Skin of body (tissue), 3 donors: ENCODE measurements around the gene VGLL2. TPM values are rescaled to one million over a fixed set of nuclear protein-coding genes. Genes with fewer than 3 reads are reported as not detected.

ENCODE experiments used
- DNase-seq: peaks from one replicate; lab custom pipeline; 2025; lab: John Stamatoyannopoulos, UW
- small RNA-seq: library from RNA; depleted of rRNA; stranded (forward); fragments of <200 nt; gene quantifications from one replicate; pipeline ENCODE3, GENCODE V24; 2014; ENCODE audit warnings: low replicate concordance
- total RNA-seq: library from RNA; depleted of rRNA; stranded (reverse); fragments of >200 nt; gene quantifications from one replicate; pipeline ENCODE4 v1.2.3, GENCODE V29; 2014

VGLL2 gene
- total RNA-seq, 1 donor from 2014 or later = 2.8 TPM

GRCh38 chr6:117317261-117317660 lies 51.9 kb downstream of the VGLL2 start:
- no peak for DNase-seq

Small RNA genes lying within 50 kb of the gene (small RNA-seq; reads per million reads assigned to genes)
- gene RN7SKP18 = not detected

Other genes starting within 250 kb of the VGLL2 start
- gene ROS1, start 160.4 kb downstream of the VGLL2 start, total RNA-seq = 0.10 TPM
- gene DCBLD1, start 217.1 kb downstream of the VGLL2 start, total RNA-seq = 10.9 TPM